ENCODE measurements around the gene PPP4R4.
"Not testable (repeated sequence)": the region's sequence is repeated elsewhere in the genome, so short reads cannot be mapped to it uniquely, and the experiment has no call there.

Gene PPP4R4

GRCh38 chr14:94227029-94227428 lies 52.9 kb downstream of the PPP4R4 start:
- no peak for DNase-seq (ENCODE audit: low spot score)
- TF ChIP-seq CTCF (IDR thresholded peaks at IDR 0.05): no peak
- Histone ChIP-seq H3K27ac (no peak overlapping the region), H3K4me3 (no peak overlapping the region)

DNA sequence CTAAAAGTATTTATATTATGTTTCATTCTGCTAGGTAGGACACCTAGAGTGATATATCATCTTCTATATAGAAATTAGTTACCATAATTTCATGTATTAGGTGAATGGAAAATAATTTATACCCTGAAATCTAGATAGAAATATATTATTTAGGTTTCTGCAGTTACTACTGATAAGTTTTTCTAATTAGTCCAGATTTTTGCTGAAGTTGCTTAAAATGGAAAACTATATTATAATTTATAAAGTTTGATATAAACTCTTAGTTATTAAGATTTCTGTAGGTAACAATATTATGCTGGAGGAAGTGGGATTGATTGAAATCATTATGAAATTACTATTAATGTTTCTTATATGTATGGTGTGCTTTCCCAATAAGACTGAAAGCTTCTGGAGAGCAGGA lies 62.9 kb downstream of the PPP4R4 start:
- no peak overlapping the region for H3K4me3 ChIP-seq
- TF ChIP-seq CTCF (IDR thresholded peaks at IDR 0.05): no peak
- no peak for DNase-seq (ENCODE audit: low spot score)
- no peak overlapping the region for H3K27ac ChIP-seq

DNA sequence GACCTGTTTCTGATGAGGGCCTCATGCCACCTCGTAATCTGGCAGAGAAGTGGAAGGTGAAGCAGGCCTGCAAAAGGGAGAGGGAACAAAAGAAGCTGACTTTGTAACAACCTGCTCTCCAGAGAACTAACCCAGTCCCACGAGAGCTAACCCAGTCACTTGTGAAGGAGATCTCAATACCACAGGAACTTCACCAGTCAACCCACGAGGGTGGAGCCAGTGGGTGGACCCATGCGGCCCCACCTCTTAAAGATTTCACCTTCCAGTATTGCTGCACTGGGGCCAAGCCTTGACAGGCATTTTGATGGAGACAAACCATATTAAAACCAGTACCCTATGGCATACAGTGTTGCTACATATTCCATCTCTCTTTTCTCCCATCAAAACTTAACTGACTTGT lies 63.9 kb downstream of the PPP4R4 start:
- H3K4me3 ChIP-seq: no peak overlapping the region
- no peak for DNase-seq (ENCODE audit: low spot score)
- no peak for TF ChIP-seq CTCF (IDR thresholded peaks at IDR 0.05)
- H3K27ac ChIP-seq: no peak overlapping the region

GRCh38 chr14:94239406-94239805 lies 65.3 kb downstream of the PPP4R4 start:
- no peak overlapping the region for H3K27ac ChIP-seq
- DNase-seq (ENCODE audit: low spot score): no peak
- no peak for TF ChIP-seq CTCF (IDR thresholded peaks at IDR 0.05)

GRCh38 chr14:94244182-94244581 lies 70.1 kb downstream of the PPP4R4 start:
- no peak for TF ChIP-seq CTCF (IDR thresholded peaks at IDR 0.05)
- H3K4me3 ChIP-seq: no peak overlapping the region

More at GRCh38 chr14:94239406-94239805, 65.3 kb downstream of the PPP4R4 start:
- no peak overlapping the region for H3K4me3 ChIP-seq

DNA sequence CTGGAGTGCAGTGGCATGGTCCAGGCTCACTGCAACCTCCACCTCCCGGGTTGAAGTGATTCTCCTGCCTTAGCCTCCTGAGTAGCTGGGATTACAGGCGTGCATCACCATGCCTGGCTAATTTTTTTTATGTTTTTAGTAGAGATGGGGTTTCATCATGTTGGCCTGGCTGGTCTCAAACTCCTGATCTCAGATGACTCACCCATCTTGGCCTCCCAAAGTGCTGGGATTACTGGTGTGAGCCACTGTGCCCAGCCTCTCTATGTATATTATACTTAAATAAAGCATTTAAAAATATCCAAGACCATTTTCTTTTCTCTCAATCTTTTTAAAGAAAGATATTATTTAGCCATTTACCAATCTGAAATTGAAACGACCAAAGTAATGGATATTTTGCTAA lies 90.1 kb downstream of the PPP4R4 start:
- not testable (repeated sequence) for H3K4me3 ChIP-seq; H3K27ac ChIP-seq; DNase-seq (ENCODE audit: low spot score)

More at GRCh38 chr14:94244182-94244581, 70.1 kb downstream of the PPP4R4 start:
- DNase-seq (ENCODE audit: low spot score): no peak
- no peak overlapping the region for H3K27ac ChIP-seq

GRCh38 chr14:94267352-94267751 lies 93.2 kb downstream of the PPP4R4 start:
- no peak for DNase-seq (ENCODE audit: low spot score)
- TF ChIP-seq CTCF (IDR thresholded peaks at IDR 0.05): no peak
- Histone ChIP-seq H3K4me3 (no peak overlapping the region), H3K27ac (no peak overlapping the region)

GRCh38 chr14:94268582-94268981 lies 94.5 kb downstream of the PPP4R4 start:
- not testable (repeated sequence) for H3K4me3 ChIP-seq; H3K27ac ChIP-seq; DNase-seq (ENCODE audit: low spot score)

Data from coronary artery (tissue), 2 donors.